ENCODE measurements around the gene PIGU. TPM values are rescaled to one million over a fixed set of nuclear protein-coding genes. Genes with fewer than 3 reads are reported as not detected.

Gene PIGU
- total RNA-seq, 1 donor from 2014 or later, result 40.1 TPM

GRCh38 chr20:34528921-34529297, 148.0 kb downstream of the PIGU start:
- DNase-seq (ENCODE audit: low spot score), result no peak
- H3K27me3 ChIP-seq, result no peaks in the 10 kb centered on the region
- H3K36me3 ChIP-seq, result no peaks in the 10 kb centered on the region
- H3K79me2 ChIP-seq (ENCODE audit: low read depth), result peaks cover 22% of the 10 kb centered on the region
- Mint-ChIP-seq H3K27me3 (ENCODE audit: insufficient read depth, low read depth) (no peaks in the 10 kb centered on the region), H3K4me3 (no peak overlapping the region), H3K36me3 (peaks cover 28% of the 10 kb centered on the region), H3K27ac (no peak overlapping the region), H3K4me1 (peaks cover 13% of the 10 kb centered on the region), H3K9me3 (no peaks in the 10 kb centered on the region)
- H4K20me1 ChIP-seq (ENCODE audit: low read depth), result peaks cover 57% of the 10 kb centered on the region
- H3K27ac ChIP-seq, result no peak overlapping the region
- no peaks in the 10 kb centered on the region for H3F3A ChIP-seq (ENCODE audit: low read depth)
- H3K4me1 ChIP-seq, result no peaks in the 10 kb centered on the region
- no peak for TF ChIP-seq CTCF (IDR thresholded peaks at IDR 0.05)
- TF ChIP-seq EZH2phosphoT487 (IDR thresholded peaks at IDR 0.05), result no peak
- TF ChIP-seq EZH2 (IDR thresholded peaks at IDR 0.05), result no peak
- no peak overlapping the region for H3K4me3 ChIP-seq
- H3K9ac ChIP-seq, result no peak overlapping the region
- H3K4me2 ChIP-seq, result no peak overlapping the region
- no peak overlapping the region for H2AFZ ChIP-seq (replicated peaks)
- H3K9me3 ChIP-seq (ENCODE audit: low read depth), result no peaks in the 10 kb centered on the region

- no peak overlapping the region for H3K4me3 Mint-ChIP-seq
- no peak for DNase-seq (ENCODE audit: low spot score)
- no peaks in the 10 kb centered on the region for H3K27me3 Mint-ChIP-seq (ENCODE audit: insufficient read depth, low read depth)
- H2AFZ ChIP-seq (replicated peaks), result no peak overlapping the region
- no peak overlapping the region for H3K9ac ChIP-seq
- peaks cover 13% of the 10 kb centered on the region for H3K4me1 Mint-ChIP-seq
- no peaks in the 10 kb centered on the region for H3K27me3 ChIP-seq
- H3K79me2 ChIP-seq (ENCODE audit: low read depth), result peaks cover 41% of the 10 kb centered on the region
- H3K9me3 ChIP-seq (ENCODE audit: low read depth), result no peaks in the 10 kb centered on the region
- H4K20me1 ChIP-seq (ENCODE audit: low read depth), result peaks cover 58% of the 10 kb centered on the region
- H3K36me3 ChIP-seq, result no peaks in the 10 kb centered on the region
- H3K4me2 ChIP-seq, result no peak overlapping the region
- H3K27ac ChIP-seq, result no peak overlapping the region
- TF ChIP-seq EZH2phosphoT487 (IDR thresholded peaks at IDR 0.05), result no peak
- no peak for TF ChIP-seq EZH2 (IDR thresholded peaks at IDR 0.05)
- TF ChIP-seq CTCF (IDR thresholded peaks at IDR 0.05), result no peak
- peak overlapping the region; percentile 36 for H3K27ac Mint-ChIP-seq
- H3F3A ChIP-seq (ENCODE audit: low read depth), result peaks cover 5% of the 10 kb centered on the region
- H3K36me3 Mint-ChIP-seq, result peaks cover 30% of the 10 kb centered on the region
- H3K4me3 ChIP-seq, result no peak overlapping the region
- H3K9me3 Mint-ChIP-seq, result no peaks in the 10 kb centered on the region
- no peaks in the 10 kb centered on the region for H3K4me1 ChIP-seq
Observed at GRCh38 chr20:34527016-34527415, 149.9 kb downstream of the PIGU start.

GRCh38 chr20:34526466-34526865, 150.4 kb downstream of the PIGU start:
- DNase-seq (ENCODE audit: low spot score), result no peak
- no peak overlapping the region for H3K4me2 ChIP-seq
- peaks cover 30% of the 10 kb centered on the region for H3K36me3 Mint-ChIP-seq
- H3K79me2 ChIP-seq (ENCODE audit: low read depth), result peaks cover 46% of the 10 kb centered on the region
- no peaks in the 10 kb centered on the region for H3K9me3 ChIP-seq (ENCODE audit: low read depth)
- H3K27me3 ChIP-seq, result no peaks in the 10 kb centered on the region
- no peaks in the 10 kb centered on the region for H3K4me1 ChIP-seq
- H3K9me3 Mint-ChIP-seq, result no peaks in the 10 kb centered on the region
- TF ChIP-seq EZH2 (IDR thresholded peaks at IDR 0.05) (no peak), CTCF (IDR thresholded peaks at IDR 0.05) (no peak)
- H3K36me3 ChIP-seq, result no peaks in the 10 kb centered on the region
- peaks cover 11% of the 10 kb centered on the region for H3K4me1 Mint-ChIP-seq
- H3K27ac ChIP-seq, result no peak overlapping the region
- peak overlapping the region; percentile 36 for H3K27ac Mint-ChIP-seq
- no peak overlapping the region for H3K9ac ChIP-seq
- no peak overlapping the region for H3K4me3 Mint-ChIP-seq
- H2AFZ ChIP-seq (replicated peaks), result no peak overlapping the region
- no peak overlapping the region for H3K4me3 ChIP-seq
- peaks cover 5% of the 10 kb centered on the region for H3F3A ChIP-seq (ENCODE audit: low read depth)
- H3K27me3 Mint-ChIP-seq (ENCODE audit: insufficient read depth, low read depth), result no peaks in the 10 kb centered on the region
- H4K20me1 ChIP-seq (ENCODE audit: low read depth), result peaks cover 60% of the 10 kb centered on the region
